ENCODE measurements around the gene KRT85.

Gene KRT85

DNA sequence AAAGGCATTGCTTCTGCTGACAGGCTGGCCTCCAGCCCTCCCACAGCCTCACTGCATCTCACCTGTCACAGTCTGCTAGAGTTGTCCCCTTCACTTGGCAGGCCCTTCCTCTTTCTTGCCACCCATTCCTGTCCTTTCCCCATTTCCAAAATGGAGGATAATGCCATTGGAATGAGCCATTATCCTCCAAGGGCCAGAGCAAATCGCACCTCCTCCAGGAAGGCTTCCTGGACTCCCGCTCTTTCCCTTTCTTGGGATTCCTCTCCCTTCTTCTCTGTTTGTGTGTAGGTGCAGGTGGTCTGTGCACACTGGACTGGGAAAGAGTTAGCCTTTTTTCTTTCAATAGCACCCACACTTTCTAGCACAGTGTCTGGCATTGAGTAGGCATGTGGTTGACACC is 35.1 kb upstream of the KRT85 start:
- Histone ChIP-seq H3K4me1 (ENCODE audit: insufficient read depth, low read length, poor library complexity, severe bottlenecking) (no peaks in the 10 kb centered on the region), H3K9ac (ENCODE audit: low read depth, low read length, poor library complexity, severe bottlenecking) (no peak overlapping the region), H3F3A (ENCODE audit: low read depth) (no peaks in the 10 kb centered on the region), H3K36me3 (ENCODE audit: insufficient read depth, low read length) (no peaks in the 10 kb centered on the region), H3K9me3 (ENCODE audit: insufficient read depth, low read depth, low read length) (no peaks in the 10 kb centered on the region), H4K20me1 (ENCODE audit: insufficient read depth, low read length, poor library complexity, severe bottlenecking) (no peaks in the 10 kb centered on the region), H3K4me3 (ENCODE audit: low read length, poor library complexity, severe bottlenecking) (no peak overlapping the region), H3K27me3 (ENCODE audit: insufficient read depth, low read length, poor library complexity, severe bottlenecking) (no peaks in the 10 kb centered on the region), H3K79me2 (ENCODE audit: insufficient read depth, low read length) (no peaks in the 10 kb centered on the region), H3K4me2 (ENCODE audit: low read depth, low read length, poor library complexity, severe bottlenecking) (no peak overlapping the region), H3K9me2 (replicated peaks; ENCODE audit: low read depth, low read length) (no peaks in the 10 kb centered on the region), H2AFZ (ENCODE audit: low read length) (no peak overlapping the region)
- no peak for TF ChIP-seq EZH2phosphoT487 (IDR thresholded peaks at IDR 0.05; ENCODE audit: borderline replicate concordance)
- TF ChIP-seq, protein P1, sequence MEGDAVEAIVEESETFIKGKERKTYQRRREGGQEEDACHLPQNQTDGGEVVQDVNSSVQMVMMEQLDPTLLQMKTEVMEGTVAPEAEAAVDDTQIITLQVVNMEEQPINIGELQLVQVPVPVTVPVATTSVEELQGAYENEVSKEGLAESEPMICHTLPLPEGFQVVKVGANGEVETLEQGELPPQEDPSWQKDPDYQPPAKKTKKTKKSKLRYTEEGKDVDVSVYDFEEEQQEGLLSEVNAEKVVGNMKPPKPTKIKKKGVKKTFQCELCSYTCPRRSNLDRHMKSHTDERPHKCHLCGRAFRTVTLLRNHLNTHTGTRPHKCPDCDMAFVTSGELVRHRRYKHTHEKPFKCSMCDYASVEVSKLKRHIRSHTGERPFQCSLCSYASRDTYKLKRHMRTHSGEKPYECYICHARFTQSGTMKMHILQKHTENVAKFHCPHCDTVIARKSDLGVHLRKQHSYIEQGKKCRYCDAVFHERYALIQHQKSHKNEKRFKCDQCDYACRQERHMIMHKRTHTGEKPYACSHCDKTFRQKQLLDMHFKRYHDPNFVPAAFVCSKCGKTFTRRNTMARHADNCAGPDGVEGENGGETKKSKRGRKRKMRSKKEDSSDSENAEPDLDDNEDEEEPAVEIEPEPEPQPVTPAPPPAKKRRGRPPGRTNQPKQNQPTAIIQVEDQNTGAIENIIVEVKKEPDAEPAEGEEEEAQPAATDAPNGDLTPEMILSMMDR (conservative IDR thresholded peaks at IDR 0.05; ENCODE audit: low read length), result no peak

GRCh38 chr12:52401926-52402325 is 34.6 kb upstream of the KRT85 start:
- Histone ChIP-seq H3K9me2 (replicated peaks; ENCODE audit: low read depth, low read length) (no peaks in the 10 kb centered on the region), H3K79me2 (ENCODE audit: insufficient read depth, low read length) (no peaks in the 10 kb centered on the region), H3K9ac (ENCODE audit: low read depth, low read length, poor library complexity, severe bottlenecking) (no peak overlapping the region), H3K36me3 (ENCODE audit: insufficient read depth, low read length) (no peaks in the 10 kb centered on the region), H2AFZ (ENCODE audit: low read length) (no peak overlapping the region), H3F3A (ENCODE audit: low read depth) (no peaks in the 10 kb centered on the region), H3K27me3 (ENCODE audit: insufficient read depth, low read length, poor library complexity, severe bottlenecking) (no peaks in the 10 kb centered on the region), H4K20me1 (ENCODE audit: insufficient read depth, low read length, poor library complexity, severe bottlenecking) (no peaks in the 10 kb centered on the region), H3K4me1 (ENCODE audit: insufficient read depth, low read length, poor library complexity, severe bottlenecking) (no peaks in the 10 kb centered on the region), H3K4me2 (ENCODE audit: low read depth, low read length, poor library complexity, severe bottlenecking) (no peak overlapping the region), H3K9me3 (ENCODE audit: insufficient read depth, low read depth, low read length) (no peaks in the 10 kb centered on the region), H3K4me3 (ENCODE audit: low read length, poor library complexity, severe bottlenecking) (no peak overlapping the region)
- no peak for TF ChIP-seq EZH2phosphoT487 (IDR thresholded peaks at IDR 0.05; ENCODE audit: borderline replicate concordance)
- TF ChIP-seq, protein P1 (conservative IDR thresholded peaks at IDR 0.05; ENCODE audit: low read length), result no peak

- no peak overlapping the region for H3K4me3 ChIP-seq (ENCODE audit: low read length, poor library complexity, severe bottlenecking)
- no peak overlapping the region for H3K9ac ChIP-seq (ENCODE audit: low read depth, low read length, poor library complexity, severe bottlenecking)
- no peak overlapping the region for H2AFZ ChIP-seq (ENCODE audit: low read length)
- H3K79me2 ChIP-seq (ENCODE audit: insufficient read depth, low read length), result no peaks in the 10 kb centered on the region
- no peaks in the 10 kb centered on the region for H3K36me3 ChIP-seq (ENCODE audit: insufficient read depth, low read length)
- no peak for TF ChIP-seq EZH2phosphoT487 (IDR thresholded peaks at IDR 0.05; ENCODE audit: borderline replicate concordance)
- TF ChIP-seq, protein P1 (conservative IDR thresholded peaks at IDR 0.05; ENCODE audit: low read length), result no peak
- H3K9me2 ChIP-seq (replicated peaks; ENCODE audit: low read depth, low read length), result no peaks in the 10 kb centered on the region
- H3K4me1 ChIP-seq (ENCODE audit: insufficient read depth, low read length, poor library complexity, severe bottlenecking), result no peaks in the 10 kb centered on the region
- H3K27me3 ChIP-seq (ENCODE audit: insufficient read depth, low read length, poor library complexity, severe bottlenecking), result no peaks in the 10 kb centered on the region
- no peaks in the 10 kb centered on the region for H4K20me1 ChIP-seq (ENCODE audit: insufficient read depth, low read length, poor library complexity, severe bottlenecking)
- H3F3A ChIP-seq (ENCODE audit: low read depth), result no peaks in the 10 kb centered on the region
- H3K9me3 ChIP-seq (ENCODE audit: insufficient read depth, low read depth, low read length), result no peaks in the 10 kb centered on the region
- H3K4me2 ChIP-seq (ENCODE audit: low read depth, low read length, poor library complexity, severe bottlenecking), result no peak overlapping the region
Measured at GRCh38 chr12:52401526-52401925, 34.2 kb upstream of the KRT85 start.
